Rectal smooth muscle tissue (tissue), 1 donor: ENCODE measurements around the gene ORAI1.
A peak's percentile ranks its signal among the peaks of the same experiment; 100 is the strongest.
"Not testable (repeated sequence)": the region's sequence is repeated elsewhere in the genome, so short reads cannot be mapped to it uniquely, and the experiment has no call there.

ENCODE experiments used
- H3K27ac ChIP-seq: one replicate; pipeline ENCODE4 v1.7.0; 2013; ENCODE audit warnings: low read depth, low read length, inconsistent platforms
- H3K27me3 ChIP-seq: one replicate; pipeline ENCODE4 v1.7.0; 2013; ENCODE audit warnings: low read length; ENCODE audit not compliant: control insufficient read depth, insufficient read depth
- H3K36me3 ChIP-seq: one replicate; pipeline ENCODE4 v1.7.0; 2013; ENCODE audit warnings: low read length; ENCODE audit not compliant: control insufficient read depth, insufficient read depth
- H3K4me1 ChIP-seq: one replicate; pipeline ENCODE4 v1.7.0; 2013; ENCODE audit warnings: low read length; ENCODE audit not compliant: control insufficient read depth, insufficient read depth
- H3K4me3 ChIP-seq: one replicate; pipeline ENCODE4 v1.7.0; 2013; ENCODE audit warnings: low read length
- H3K9ac ChIP-seq: one replicate; pipeline ENCODE4 v1.7.0; 2013; ENCODE audit warnings: low read length

The ORAI1 gene

DNA sequence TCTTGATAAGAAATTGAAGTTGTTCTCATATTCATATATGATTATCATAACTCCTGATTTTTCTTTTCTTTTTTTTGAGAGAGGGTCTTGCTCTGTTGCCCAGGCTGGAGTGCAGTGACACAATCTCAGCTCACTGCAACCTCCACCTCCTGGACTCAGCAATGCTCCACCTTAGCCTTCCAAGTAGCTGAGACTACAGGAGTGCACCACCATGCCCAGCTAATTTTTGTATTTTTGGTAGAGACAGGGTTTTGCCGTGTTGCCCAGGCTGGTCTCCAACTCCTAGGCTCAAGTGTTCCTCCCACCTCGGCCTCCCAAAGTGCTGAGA lies 43.0 kb upstream of the ORAI1 start:
- H3K4me1 ChIP-seq, result peaks cover 12% of the 10 kb centered on the region
- H3K27me3 ChIP-seq, H3K9ac ChIP-seq, H3K4me3 ChIP-seq, H3K27ac ChIP-seq, H3K36me3 ChIP-seq: not testable (repeated sequence)

DNA sequence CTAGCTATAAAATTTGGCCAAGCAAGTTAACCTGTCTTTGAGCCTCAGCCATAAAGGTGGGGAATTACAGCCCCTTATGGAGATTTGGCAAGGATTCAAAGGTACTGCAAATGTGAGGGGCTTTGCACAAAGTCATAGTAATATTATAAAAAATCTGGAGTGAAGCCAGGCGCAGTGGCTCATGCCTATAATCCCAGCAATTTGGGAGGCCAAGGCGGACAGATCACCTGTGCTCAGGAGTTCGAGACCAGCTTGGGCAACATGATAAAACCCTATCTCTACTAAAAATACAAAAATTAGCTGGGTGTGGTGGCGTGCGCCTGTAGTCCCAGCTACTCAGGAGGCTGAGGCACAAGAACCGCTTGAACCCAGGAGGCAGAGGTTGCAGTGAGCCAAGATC lies 41.4 kb upstream of the ORAI1 start:
- not testable (repeated sequence) for H3K36me3 ChIP-seq, H3K27ac ChIP-seq, H3K4me3 ChIP-seq, H3K9ac ChIP-seq, H3K27me3 ChIP-seq
- peaks cover 12% of the 10 kb centered on the region for H3K4me1 ChIP-seq

DNA sequence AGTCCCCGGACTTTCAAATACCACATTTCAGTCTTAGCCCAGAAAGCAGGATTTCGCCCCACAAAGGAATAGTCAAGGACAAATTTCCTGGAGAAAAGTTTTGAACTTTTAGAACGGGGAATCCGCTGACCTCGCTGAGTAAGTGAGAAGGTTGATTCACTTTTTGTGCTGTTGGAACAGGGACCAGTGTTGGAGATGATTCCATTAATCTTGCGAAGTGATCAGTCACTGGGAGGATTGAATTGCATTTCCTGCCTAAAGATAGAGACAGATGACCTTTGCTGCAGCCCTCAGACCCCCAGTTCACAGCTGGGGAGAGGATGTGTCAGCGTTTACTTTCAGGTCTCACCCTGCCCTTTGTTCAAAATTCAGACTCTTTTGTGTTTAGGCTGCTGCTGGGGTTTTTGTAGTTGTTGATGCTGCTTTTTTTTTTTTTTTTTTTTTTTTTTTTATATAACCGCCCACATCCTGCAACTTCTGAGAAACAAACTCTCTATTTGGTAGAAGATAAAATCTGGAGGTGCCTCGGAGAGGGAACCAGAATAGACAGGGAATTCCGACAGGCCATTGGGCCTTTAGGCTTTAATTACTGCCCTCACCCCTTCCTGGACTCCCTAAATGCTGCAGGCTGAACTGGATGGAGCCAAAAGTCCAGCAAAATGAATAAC lies 35.7 kb upstream of the ORAI1 start:
- Histone ChIP-seq H3K27ac (peak overlapping the region; percentile 76), H3K36me3 (no peaks in the 10 kb centered on the region), H3K4me1 (no peaks in the 10 kb centered on the region), H3K27me3 (no peaks in the 10 kb centered on the region), H3K4me3 (peak overlapping the region; percentile 49), H3K9ac (no peak overlapping the region)

DNA sequence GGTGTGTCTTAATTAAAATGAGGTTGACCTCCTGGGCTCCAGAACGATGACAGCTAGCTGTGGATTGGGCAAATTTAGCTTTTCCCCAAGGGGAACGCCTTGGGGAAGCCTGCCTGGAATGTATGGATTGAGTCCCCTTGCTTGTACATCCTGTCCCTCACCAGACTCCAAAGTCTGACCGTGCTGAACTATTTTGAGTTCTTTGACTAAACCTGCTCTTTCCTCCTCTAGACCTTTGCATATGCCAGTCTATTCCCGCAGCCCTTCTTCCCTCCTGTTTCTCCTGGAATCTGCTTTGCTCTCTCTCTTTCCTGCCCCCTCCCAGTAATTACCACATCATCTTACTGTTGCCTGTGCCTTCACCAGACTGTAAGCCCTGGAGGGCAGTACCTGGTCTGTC lies 34.0 kb upstream of the ORAI1 start:
- no peaks in the 10 kb centered on the region for H3K27me3 ChIP-seq
- no peak overlapping the region for H3K27ac ChIP-seq
- H3K36me3 ChIP-seq, result no peaks in the 10 kb centered on the region
- no peaks in the 10 kb centered on the region for H3K4me1 ChIP-seq
- H3K9ac ChIP-seq, result no peak overlapping the region
- H3K4me3 ChIP-seq, result no peak overlapping the region

DNA sequence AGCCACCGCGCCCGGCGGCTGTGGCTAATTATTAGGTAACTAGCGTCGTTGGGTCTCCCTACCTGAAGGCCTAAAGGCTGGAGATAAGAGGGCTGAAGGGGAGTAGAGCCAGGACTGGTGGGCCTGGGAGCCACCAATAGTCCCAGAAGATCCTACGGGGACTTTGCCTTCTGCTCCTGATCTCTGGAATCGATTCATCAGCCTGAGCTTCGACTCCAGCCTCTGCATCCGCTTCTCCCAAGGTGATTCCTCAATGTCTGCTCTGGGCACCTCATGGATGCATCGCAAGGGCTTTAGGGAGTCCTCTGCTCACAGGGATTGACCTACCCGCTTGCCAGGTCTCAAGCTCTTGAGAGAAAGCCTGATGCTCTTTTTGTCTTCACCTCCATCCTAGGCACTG lies 30.8 kb upstream of the ORAI1 start:
- no peak overlapping the region for H3K27ac ChIP-seq
- no peaks in the 10 kb centered on the region for H3K36me3 ChIP-seq
- no peaks in the 10 kb centered on the region for H3K27me3 ChIP-seq
- no peaks in the 10 kb centered on the region for H3K4me1 ChIP-seq
- no peak overlapping the region for H3K9ac ChIP-seq
- no peak overlapping the region for H3K4me3 ChIP-seq

DNA sequence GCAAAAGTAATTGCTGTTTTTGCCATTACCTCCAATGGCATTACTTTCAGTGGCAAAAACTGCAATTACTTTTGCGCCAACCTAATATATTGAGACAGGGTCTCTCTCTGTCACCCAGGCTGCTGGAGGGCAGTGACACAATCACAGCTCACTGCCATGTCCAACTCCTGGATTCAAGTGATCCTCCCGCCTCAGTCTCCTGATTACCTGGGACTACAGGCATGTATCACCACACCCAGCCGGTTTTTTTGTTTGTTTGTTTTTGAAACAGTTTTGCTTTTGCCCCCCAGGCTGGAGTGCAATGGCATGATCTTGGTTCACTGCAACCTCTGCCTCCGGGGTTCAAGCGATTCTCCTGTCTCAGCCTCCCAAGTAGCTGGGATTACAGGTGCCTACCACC lies 29.8 kb upstream of the ORAI1 start:
- Histone ChIP-seq H3K27ac (no peak overlapping the region), H3K4me1 (no peaks in the 10 kb centered on the region), H3K27me3 (no peaks in the 10 kb centered on the region), H3K4me3 (no peak overlapping the region), H3K9ac (no peak overlapping the region), H3K36me3 (no peaks in the 10 kb centered on the region)

DNA sequence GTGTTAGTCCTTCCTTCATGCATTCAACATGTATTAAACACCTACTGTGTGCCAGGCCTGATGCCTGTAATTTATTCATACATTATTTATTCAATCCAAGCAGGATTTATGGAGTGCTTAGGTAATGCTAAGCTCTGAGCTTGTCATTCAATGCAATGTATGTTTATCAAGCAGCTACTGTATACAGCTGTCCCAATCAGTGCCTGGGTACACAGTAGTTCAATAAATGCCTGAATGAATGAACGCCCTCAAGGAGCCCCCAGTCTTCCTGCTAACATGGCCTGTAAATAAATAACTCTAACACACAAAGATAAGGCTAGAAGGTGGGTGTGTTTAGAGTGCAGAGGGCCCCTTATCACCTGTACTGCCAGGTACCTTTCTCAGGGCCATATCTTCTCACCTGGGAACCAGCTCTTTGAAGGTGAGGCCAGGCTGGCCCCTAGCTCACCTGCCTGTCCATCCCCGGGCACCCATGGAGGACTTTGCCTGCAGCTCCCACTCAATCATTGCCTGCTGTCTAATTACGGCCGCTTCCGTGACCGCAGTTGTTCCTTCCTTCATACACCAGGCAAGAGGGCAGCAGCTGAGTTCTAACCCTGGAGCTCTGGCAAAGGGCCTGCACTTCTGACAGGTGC lies 25.5 kb upstream of the ORAI1 start:
- Histone ChIP-seq H3K4me3 (no peak overlapping the region), H3K9ac (no peak overlapping the region), H3K4me1 (no peaks in the 10 kb centered on the region), H3K36me3 (no peaks in the 10 kb centered on the region), H3K27me3 (no peaks in the 10 kb centered on the region), H3K27ac (no peak overlapping the region)

DNA sequence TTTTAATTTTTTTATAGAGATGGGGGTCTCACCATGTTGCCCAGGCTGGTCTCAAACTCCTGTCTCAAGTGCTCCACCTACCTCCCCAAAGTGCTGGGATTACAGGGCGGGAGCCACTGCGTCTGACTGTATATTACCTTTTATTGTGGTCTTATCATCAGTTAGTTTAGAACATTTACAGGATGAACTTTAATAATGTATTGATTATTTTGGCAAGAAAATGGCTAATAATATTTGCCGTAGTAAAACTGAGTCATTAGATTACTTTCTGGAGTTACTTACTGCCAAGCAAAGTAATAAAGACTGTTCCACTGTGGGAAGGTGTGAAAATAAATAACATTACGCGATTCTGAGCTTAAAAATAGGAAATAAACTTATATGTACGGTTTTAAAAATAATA lies 23.6 kb upstream of the ORAI1 start:
- Histone ChIP-seq H3K9ac (no peak overlapping the region), H3K27ac (no peak overlapping the region), H3K27me3 (no peaks in the 10 kb centered on the region), H3K4me3 (no peak overlapping the region), H3K4me1 (no peaks in the 10 kb centered on the region), H3K36me3 (no peaks in the 10 kb centered on the region)

DNA sequence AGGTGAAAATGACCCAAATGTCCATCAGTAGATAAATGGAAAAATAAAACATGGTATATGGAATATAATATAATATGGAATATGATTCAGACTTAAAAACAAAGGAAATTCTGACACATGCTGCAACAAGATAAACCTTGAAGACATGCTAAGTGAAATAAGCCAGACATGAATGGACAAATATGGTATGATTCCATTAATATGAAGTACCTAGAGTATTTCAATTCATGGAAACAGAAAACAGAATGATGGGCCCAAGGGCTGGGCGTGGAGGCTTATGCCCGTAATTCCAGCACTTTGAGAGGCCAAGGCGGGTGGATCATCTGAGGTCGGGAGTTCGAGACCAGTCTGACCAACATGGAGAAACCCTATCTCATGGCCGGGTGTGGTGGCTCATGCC lies 22.7 kb upstream of the ORAI1 start:
- H3K27ac ChIP-seq, result no peak overlapping the region
- H3K27me3 ChIP-seq, result no peaks in the 10 kb centered on the region
- H3K36me3 ChIP-seq, result no peaks in the 10 kb centered on the region
- H3K9ac ChIP-seq, result no peak overlapping the region
- H3K4me3 ChIP-seq, result no peak overlapping the region
- no peaks in the 10 kb centered on the region for H3K4me1 ChIP-seq

DNA sequence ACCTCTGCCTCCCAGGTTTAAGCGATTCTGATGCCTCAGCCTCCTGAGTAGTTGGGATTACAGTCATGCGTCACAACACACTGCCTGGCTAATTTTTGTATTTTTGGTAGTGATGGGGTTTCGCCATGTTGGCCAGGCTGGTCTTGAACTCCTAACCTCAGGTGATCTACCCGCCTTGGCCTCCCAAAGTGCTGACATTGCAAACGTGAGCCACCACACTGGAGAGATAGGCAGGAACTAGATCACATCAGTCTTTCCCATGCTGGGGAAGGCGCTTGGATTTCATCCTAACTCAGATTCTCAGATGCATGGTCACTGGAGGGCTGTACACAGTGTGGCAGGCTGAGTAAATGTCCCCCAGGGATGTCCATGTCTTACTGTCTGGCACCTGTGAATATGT lies 18.0 kb upstream of the ORAI1 start:
- H3K9ac ChIP-seq, result no peak overlapping the region
- no peak overlapping the region for H3K27ac ChIP-seq
- H3K4me3 ChIP-seq, result no peak overlapping the region
- H3K36me3 ChIP-seq, result no peaks in the 10 kb centered on the region
- H3K4me1 ChIP-seq, result peaks cover 15% of the 10 kb centered on the region
- no peaks in the 10 kb centered on the region for H3K27me3 ChIP-seq

DNA sequence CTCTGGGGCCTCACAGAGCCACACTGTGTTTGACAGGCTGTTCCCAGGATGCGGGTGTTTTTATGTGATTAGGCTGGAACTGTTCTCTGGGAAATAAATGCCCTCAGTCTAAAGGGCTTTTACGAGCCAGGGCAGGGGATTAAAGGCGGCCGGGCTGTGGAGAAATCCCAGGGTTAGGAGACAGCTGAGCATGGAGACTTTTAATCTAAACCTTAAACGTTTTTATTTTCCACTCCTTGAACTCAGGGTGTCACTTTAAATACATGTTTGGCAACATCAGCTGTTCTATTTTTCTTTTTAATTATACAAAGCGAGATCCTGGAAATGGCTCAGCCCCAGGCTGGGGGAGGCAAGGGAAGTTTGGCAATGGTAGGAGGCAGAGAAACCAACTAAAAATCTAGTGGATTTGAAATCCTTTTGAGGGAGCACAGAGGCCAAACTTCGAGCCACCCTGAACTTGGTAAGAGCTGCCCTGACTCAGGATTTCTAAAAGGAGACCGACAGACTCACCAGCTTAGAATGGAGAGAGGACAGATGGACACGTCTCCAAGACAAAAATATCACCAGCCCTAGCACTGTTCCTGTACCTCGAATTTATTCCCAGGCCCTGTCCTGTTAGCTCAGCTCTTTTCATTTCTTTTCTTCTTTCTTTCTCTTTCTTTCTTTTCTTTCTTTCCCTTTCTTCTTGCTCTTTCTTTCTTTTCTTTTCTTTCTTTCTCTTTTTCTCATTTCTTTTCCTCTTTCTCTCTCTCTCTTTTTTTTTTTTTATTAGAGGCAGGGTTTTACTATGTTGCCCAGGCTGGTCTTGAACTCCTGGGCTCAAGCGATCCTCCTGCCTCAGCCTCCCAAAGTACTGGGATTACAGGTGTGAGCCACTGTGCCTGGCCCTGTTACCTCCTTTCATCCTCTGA lies 15.8 kb upstream of the ORAI1 start:
- H3K4me3 ChIP-seq, result no peak overlapping the region
- peak overlapping the region; percentile 88 for H3K27ac ChIP-seq
- H3K9ac ChIP-seq, result no peak overlapping the region

DNA sequence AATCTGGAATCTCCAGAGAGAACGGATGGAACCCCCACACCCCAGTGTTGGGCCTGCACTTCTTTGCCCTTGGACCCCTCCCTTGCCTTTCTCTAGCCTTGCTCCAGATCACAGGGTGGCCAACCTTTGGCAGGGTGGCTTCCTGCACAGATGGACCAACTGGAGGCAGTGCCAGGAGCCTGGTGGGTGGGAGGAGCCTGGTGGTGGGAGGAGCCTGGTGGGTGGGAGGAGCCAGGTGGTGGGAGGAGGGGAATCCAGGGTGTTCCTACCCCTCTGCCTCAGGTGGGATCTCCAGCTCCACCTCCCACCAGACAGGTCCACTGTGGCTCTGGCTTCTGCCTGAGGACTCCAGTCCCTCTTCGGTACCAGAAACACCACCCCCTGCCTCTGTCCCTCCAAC lies 15.0 kb upstream of the ORAI1 start:
- Histone ChIP-seq H3K4me1 (peaks cover 15% of the 10 kb centered on the region), H3K9ac (no peak overlapping the region), H3K36me3 (no peaks in the 10 kb centered on the region), H3K4me3 (no peak overlapping the region), H3K27ac (peak overlapping the region; percentile 88), H3K27me3 (no peaks in the 10 kb centered on the region)

More for the DNA sequence above, 15.8 kb upstream of the ORAI1 start:
- Histone ChIP-seq H3K27me3 (no peaks in the 10 kb centered on the region), H3K36me3 (no peaks in the 10 kb centered on the region), H3K4me1 (peaks cover 15% of the 10 kb centered on the region)
